Thymus (tissue), 11 donors: ENCODE data around the gene TSPAN4. TPM values are rescaled to one million over a fixed set of nuclear protein-coding genes. Genes with fewer than 3 reads are reported as not detected.

Source experiments
- DNase-seq, 9 donors: peaks; one replicate each; pipeline ENCODE4 v3.0.0-alpha.2; 2013; ENCODE audit warnings: low spot score in 9 of 9, low read depth in 6 of 9, missing footprints in 1 of 9
- H3K27ac ChIP-seq, 2 donors: one replicate each; pipeline ENCODE4 v1.5.1; 2013; ENCODE audit warnings: control low read depth in 1 of 2, low read depth in 1 of 2, low read length in 1 of 2, mild to moderate bottlenecking in 1 of 2, moderate library complexity in 1 of 2
- H3K27me3 ChIP-seq, 2 donors: one replicate each; pipeline ENCODE4 v1.5.1; 2013; ENCODE audit warnings: low read length in 1 of 2; ENCODE audit not compliant: control insufficient read depth in 2 of 2, insufficient read depth in 1 of 2
- H3K36me3 ChIP-seq, 2 donors: one replicate each; pipeline ENCODE4 v1.5.1; 2013; ENCODE audit warnings: low read length in 1 of 2, mild to moderate bottlenecking in 1 of 2, moderate library complexity in 1 of 2; ENCODE audit not compliant: control insufficient read depth in 2 of 2, insufficient read depth in 2 of 2
- H3K4me1 ChIP-seq, 2 donors: one replicate each; pipeline ENCODE4 v1.5.1; 2013; ENCODE audit warnings: low read length in 2 of 2; ENCODE audit not compliant: control insufficient read depth in 2 of 2, insufficient read depth in 2 of 2
- H3K4me3 ChIP-seq, 2 donors: one replicate each; pipeline ENCODE4 v1.5.1; 2013; ENCODE audit warnings: low read length in 2 of 2, control low read depth in 1 of 2, mild to moderate bottlenecking in 1 of 2
- H3K9me3 ChIP-seq, 2 donors: one replicate each; pipeline ENCODE4 v1.5.1; 2013; ENCODE audit warnings: low read length in 1 of 2, mild to moderate bottlenecking in 1 of 2; ENCODE audit not compliant: control insufficient read depth in 2 of 2, insufficient read depth in 1 of 2
- WGBS: extraction: QIAGEN DNeasy Blood & Tissue Kit; methylation state at CpG from one replicate; pipeline ENCODE4 v1.1.7; 2013; 5-methylcytosine and 5-hydroxymethylcytosine counted together
- polyA plus RNA-seq: library from polyadenylated mRNA; stranded (reverse); fragments of 200-250 nt; gene quantifications from one replicate; pipeline ENCODE4 v1.2.3, GENCODE V29; 2013
- total RNA-seq: library from RNA; stranded (reverse); fragments of 120-200 nt; gene quantifications from one replicate; pipeline ENCODE4 v1.2.4, GENCODE V29; 2013
- donor health status: healthy.

TSPAN4 gene
- total and polyA plus RNA-seq, 2 donors, result 22.2 to 56.7 TPM

DNA sequence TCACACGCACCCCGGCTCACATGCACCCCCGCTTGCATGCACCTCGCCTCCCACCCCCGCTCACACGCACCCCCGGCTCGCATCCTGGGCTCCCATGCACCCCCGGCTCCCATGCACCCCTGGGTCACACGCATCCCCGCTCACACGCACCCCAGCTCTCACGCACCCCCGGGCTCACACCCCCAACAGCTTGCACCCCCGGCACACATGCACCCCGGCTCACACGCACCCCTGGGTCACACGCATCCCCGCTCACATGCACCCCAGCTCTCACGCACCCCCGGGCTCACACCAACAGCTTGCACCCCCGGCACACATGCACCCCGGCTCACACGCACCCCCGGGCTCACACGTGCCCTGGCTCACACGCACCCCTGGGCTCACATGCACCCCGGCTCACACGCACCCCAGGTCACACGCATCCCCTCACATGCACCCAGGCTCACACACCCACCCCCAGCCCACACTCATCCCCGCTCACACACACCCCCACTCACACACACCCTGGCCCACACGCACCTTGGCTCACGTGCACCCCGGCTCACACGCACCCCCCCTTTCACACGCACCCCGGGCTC, 16.2 kb downstream of the TSPAN4 start:
- no peaks in the 10 kb centered on the region for H3K36me3 ChIP-seq
- no peak overlapping the region for H3K4me3 ChIP-seq
- H3K9me3 ChIP-seq, result peaks cover 0 to 1% of the 10 kb centered on the region in 2 donors
- 96% methylated on average over 37 of the region's 37 CpGs for WGBS
- no peak for DNase-seq
- no peaks in the 10 kb centered on the region for H3K4me1 ChIP-seq
- no peaks in the 10 kb centered on the region for H3K27me3 ChIP-seq
- no peak overlapping the region for H3K27ac ChIP-seq

- DNase-seq, result no peak
- WGBS, result 87% methylated on average over 31 of the region's 31 CpGs
- no peaks in the 10 kb centered on the region for H3K36me3 ChIP-seq
- no peak overlapping the region for H3K27ac ChIP-seq
- no peaks in the 10 kb centered on the region for H3K27me3 ChIP-seq
- no peaks in the 10 kb centered on the region for H3K4me1 ChIP-seq
- no peak overlapping the region for H3K4me3 ChIP-seq
- peaks cover 0 to 1% of the 10 kb centered on the region in 2 donors for H3K9me3 ChIP-seq
Measured at GRCh38 chr11:859394-860131, 16.9 kb downstream of the TSPAN4 start.

- Histone ChIP-seq H3K9me3 (peaks cover 0 to 1% of the 10 kb centered on the region in 2 donors), H3K27ac (no peak overlapping the region), H3K36me3 (no peaks in the 10 kb centered on the region), H3K27me3 (no peaks in the 10 kb centered on the region), H3K4me1 (no peaks in the 10 kb centered on the region), H3K4me3 (no peak overlapping the region)
- DNase-seq, result no peak
- WGBS, result 92% methylated on average over 21 of the region's 21 CpGs
Measured at GRCh38 chr11:860234-861104, 17.8 kb downstream of the TSPAN4 start.

DNA sequence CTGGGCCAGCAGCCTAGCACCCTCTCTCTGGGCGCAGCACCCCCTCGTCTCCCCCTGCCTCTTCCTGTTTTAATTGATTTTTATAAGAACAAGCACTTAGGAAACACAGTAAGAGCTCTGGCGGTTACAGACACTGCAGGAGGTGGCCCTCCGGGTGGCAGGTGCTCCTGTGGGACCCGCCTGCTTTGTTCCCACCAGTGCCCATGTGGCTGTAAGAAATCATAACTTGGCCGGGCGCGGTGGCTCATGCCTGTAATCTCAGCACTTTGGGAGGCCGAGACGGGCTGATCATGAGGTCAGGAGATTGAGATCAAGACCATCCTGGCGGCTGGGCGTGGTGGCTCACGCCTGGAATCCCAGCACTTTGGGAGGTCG, 18.4 kb downstream of the TSPAN4 start:
- DNase-seq, result no peak
- WGBS, result 95% methylated on average over 14 of the region's 14 CpGs
- no peaks in the 10 kb centered on the region for H3K4me1 ChIP-seq

DNA sequence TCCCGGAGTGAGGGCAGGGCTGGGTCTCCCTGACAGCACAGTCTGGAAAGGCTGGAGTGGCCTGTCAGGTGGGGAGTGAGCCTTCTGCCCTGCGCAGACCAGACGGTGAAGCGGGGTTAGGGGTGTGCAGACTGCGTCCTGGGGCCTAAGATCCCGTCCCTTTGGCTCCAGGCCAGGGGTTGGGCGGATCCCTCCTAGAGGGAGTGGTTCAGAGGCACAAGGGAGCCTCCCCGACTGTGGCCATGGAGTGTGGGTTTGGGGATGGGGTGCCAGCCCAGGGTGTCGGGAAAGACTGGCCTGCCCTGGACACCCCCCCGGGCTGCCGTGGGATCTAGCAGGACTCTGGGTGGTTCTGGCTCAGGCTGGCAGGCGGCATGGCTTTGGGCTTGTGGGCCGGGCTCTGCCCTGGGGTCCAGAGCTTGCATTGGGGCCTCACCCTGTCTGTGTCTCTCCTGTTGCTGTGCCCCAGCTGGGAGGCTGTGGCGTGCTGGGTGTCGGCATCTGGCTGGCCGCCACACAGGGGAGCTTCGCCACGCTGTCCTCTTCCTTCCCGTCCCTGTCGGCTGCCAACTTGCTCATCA, 19.5 kb downstream of the TSPAN4 start:
- H3K27ac ChIP-seq, result no peak overlapping the region
- H3K27me3 ChIP-seq, result no peaks in the 10 kb centered on the region
- no peak overlapping the region for H3K4me3 ChIP-seq
- WGBS, result 85% methylated on average over 20 of the region's 20 CpGs
- peaks cover 0 to 1% of the 10 kb centered on the region in 2 donors for H3K9me3 ChIP-seq
- H3K36me3 ChIP-seq, result no peaks in the 10 kb centered on the region
- DNase-seq, result no peak
- H3K4me1 ChIP-seq, result no peaks in the 10 kb centered on the region

More for the DNA sequence above, 18.4 kb downstream of the TSPAN4 start:
- no peak overlapping the region for H3K4me3 ChIP-seq
- no peak overlapping the region for H3K27ac ChIP-seq
- no peaks in the 10 kb centered on the region for H3K27me3 ChIP-seq
- peaks cover 0 to 1% of the 10 kb centered on the region in 2 donors for H3K9me3 ChIP-seq
- no peaks in the 10 kb centered on the region for H3K36me3 ChIP-seq

- no peaks in the 10 kb centered on the region for H3K36me3 ChIP-seq
- H3K27ac ChIP-seq, result no peak overlapping the region
- no peaks in the 10 kb centered on the region for H3K4me1 ChIP-seq
- DNase-seq, result no peak
- WGBS, result 94% methylated on average over 12 of the region's 12 CpGs
- no peak overlapping the region for H3K4me3 ChIP-seq
- H3K9me3 ChIP-seq, result peaks cover 0 to 1% of the 10 kb centered on the region in 2 donors
- no peaks in the 10 kb centered on the region for H3K27me3 ChIP-seq
Measured at GRCh38 chr11:862696-863022, 20.0 kb downstream of the TSPAN4 start.

DNA sequence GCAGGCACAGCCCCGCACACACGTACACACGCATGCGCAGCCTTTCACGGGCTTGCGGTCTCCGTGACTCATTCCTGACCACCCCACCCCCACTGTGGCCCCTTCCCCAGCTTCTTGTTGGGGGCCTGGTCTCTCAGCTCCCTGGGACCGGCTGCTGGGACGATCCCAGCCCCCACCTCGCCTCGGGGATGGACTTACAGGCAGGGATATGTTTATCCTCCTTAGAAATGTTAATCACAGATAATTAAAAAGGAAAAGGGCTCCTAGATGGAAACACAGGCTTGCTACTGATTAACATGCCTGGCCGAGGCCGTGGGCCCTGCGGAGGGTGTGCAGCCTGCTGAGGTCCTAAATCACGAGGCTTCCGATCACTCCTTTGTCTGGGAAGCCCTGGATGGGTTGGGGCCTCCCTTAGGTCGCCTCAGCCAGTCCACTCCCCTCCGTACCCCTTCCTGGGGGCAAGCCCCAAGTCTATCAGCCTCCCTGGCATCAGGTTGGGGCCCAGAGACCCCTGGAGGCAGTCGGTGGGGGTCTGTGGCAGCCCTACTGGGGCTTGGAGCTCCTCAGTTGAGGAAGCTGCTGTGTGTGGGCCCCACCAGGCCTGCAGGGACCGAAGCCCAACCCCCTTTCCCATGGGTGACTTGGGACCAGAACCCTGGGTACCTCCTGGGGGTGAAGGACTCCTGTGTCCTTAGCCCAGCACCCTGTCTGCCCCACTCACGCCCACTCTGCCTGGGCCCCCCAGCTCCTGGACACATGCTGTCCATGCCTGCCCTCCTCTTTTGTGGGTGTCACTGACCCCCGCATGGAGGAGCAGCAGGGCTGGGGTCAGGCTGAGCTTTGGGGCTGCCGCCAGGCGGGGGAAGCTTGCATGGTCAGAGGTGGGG, 20.6 kb downstream of the TSPAN4 start:
- Histone ChIP-seq H3K27ac (no peak overlapping the region), H3K4me3 (no peak overlapping the region), H3K4me1 (no peaks in the 10 kb centered on the region), H3K9me3 (peaks cover 0 to 1% of the 10 kb centered on the region in 2 donors), H3K36me3 (no peaks in the 10 kb centered on the region), H3K27me3 (no peaks in the 10 kb centered on the region)
- 92% methylated on average over 24 of the region's 24 CpGs for WGBS
- DNase-seq, result no peak

DNA sequence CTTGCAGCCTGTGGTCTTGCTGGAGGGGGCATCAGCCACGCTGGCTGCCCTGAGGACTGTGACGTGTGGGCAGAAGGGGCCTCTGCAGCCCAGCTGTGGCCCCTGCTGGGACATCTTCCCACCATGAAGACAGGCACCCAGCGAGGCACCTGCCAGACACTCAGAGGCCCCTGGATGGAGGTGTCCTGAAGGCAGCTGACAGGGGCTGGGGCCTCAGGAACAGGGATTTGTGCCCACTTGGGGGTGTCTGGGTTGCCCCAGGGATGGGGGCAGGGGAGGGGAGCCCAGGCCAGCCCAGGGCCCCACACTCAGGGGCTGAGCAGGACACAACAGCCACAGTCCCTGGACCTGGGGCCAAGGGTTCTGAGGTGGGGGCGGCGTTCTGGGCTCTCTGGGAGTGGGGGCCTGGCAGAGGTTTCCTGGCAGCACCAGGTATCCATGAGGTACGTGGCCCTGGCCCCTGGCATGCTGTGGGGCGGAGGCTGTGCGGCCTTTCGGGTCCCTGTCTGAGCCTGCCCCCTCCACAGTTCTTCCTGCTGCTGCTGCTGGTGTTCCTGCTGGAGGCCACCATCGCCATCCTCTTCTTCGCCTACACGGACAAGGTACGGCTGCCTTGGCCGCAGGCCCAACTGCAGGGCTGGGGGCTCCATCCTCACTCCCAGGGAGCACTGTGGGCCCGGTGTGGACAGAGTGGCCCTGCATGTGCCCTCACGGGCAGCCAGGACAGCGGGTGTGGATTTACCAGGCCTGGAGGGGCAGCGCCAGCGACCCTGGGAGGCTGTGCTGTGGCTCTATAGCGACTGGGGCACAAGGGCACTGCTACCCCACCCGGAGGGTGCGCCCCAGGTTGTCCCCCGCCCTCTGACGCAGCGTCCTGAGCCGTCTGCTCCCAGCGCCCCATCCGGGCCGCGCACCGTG, 21.5 kb downstream of the TSPAN4 start:
- DNase-seq, result no peak
- no peak overlapping the region for H3K4me3 ChIP-seq
- no peaks in the 10 kb centered on the region for H3K4me1 ChIP-seq
- 95% methylated on average over 31 of the region's 31 CpGs for WGBS
- no peaks in the 10 kb centered on the region for H3K27me3 ChIP-seq
- no peak overlapping the region for H3K27ac ChIP-seq
- H3K36me3 ChIP-seq, result peaks cover 0 to 6% of the 10 kb centered on the region in 2 donors
- H3K9me3 ChIP-seq, result peaks cover 0 to 1% of the 10 kb centered on the region in 2 donors
